MM.1S (cell line): ENCODE measurements around the gene TTLL11.

Experiments
- DNase-seq: peaks from one replicate; pipeline ENCODE4 v3.0.0-alpha.2; 2015
- H2AFZ ChIP-seq: fragments of 300-600 bp; sonication (generic); 2 replicates; pipeline ENCODE4 v1.6.0; 2016; ENCODE audit warnings: antibody characterized with exemption, low read length
- H3F3A ChIP-seq: fragments of 300-600 bp; sonication (generic); 2 replicates; pipeline ENCODE4 v1.6.1; 2016; ENCODE audit warnings: mild to moderate bottlenecking, antibody characterized with exemption, low read length, moderate library complexity, mixed read lengths; ENCODE audit not compliant: insufficient read depth
- H3K27ac ChIP-seq: fragments of 300-600 bp; sonication (generic); 2 replicates; pipeline ENCODE4 v1.5.1; 2016; ENCODE audit warnings: mild to moderate bottlenecking, low read length
- H3K27me3 ChIP-seq: fragments of 300-600 bp; sonication (generic); replicated peaks from 2 replicates; pipeline ENCODE4 v1.6.0; 2016; ENCODE audit warnings: low read length; ENCODE audit not compliant: insufficient read depth
- H3K36me3 ChIP-seq: fragments of 300-600 bp; sonication (generic); replicated peaks from 2 replicates; pipeline ENCODE4 v1.6.1; 2016; ENCODE audit warnings: mild to moderate bottlenecking, low read length, mixed read lengths; ENCODE audit not compliant: insufficient read depth
- H3K4me1 ChIP-seq: fragments of 300-600 bp; sonication (generic); 2 replicates; pipeline ENCODE4 v1.6.1; 2016; ENCODE audit warnings: low read length, mixed read lengths
- H3K4me2 ChIP-seq: fragments of 300-600 bp; sonication (generic); 2 replicates; pipeline ENCODE4 v1.6.0; 2016; ENCODE audit warnings: low read depth, low read length
- H3K4me3 ChIP-seq: fragments of 300-600 bp; sonication (generic); 2 replicates; pipeline ENCODE4 v1.5.1; 2016; ENCODE audit warnings: low read length, mixed read lengths
- H3K79me2 ChIP-seq: fragments of 300-600 bp; sonication (generic); 2 replicates; pipeline ENCODE4 v1.6.1; 2016; ENCODE audit warnings: mixed run types, low read length, mixed read lengths
- H3K9ac ChIP-seq: fragments of 300-600 bp; sonication (generic); 2 replicates; pipeline ENCODE4 v1.6.1; 2016; ENCODE audit warnings: low read length, mixed read lengths
- H3K9me2 ChIP-seq: fragments of 300-600 bp; sonication (generic); replicated peaks from 2 replicates; pipeline ENCODE4 v1.6.1; 2016; ENCODE audit warnings: mild to moderate bottlenecking, low read length, mixed read lengths; ENCODE audit not compliant: insufficient read depth
- H3K9me3 ChIP-seq: fragments of 300-600 bp; sonication (generic); replicated peaks from 2 replicates; pipeline ENCODE4 v1.6.1; 2016; ENCODE audit warnings: mild to moderate bottlenecking, low read length, mixed read lengths; ENCODE audit not compliant: insufficient read depth
- H4K20me1 ChIP-seq: fragments of 300-600 bp; sonication (generic); 2 replicates; pipeline ENCODE4 v1.6.1; 2016; ENCODE audit warnings: mild to moderate bottlenecking, low read length, moderate library complexity, mixed read lengths; ENCODE audit not compliant: insufficient read depth
- EZH2 ChIP-seq: fragments of 300-600 bp; sonication (generic); optimal IDR thresholded peaks from 2 replicates; pipeline ENCODE3; 2017; ENCODE audit warnings: low read depth, mild to moderate bottlenecking, antibody characterized with exemption, low read length, mixed read lengths
- EZH2phosphoT487 ChIP-seq: fragments of 300-600 bp; sonication (generic); IDR thresholded peaks from 2 replicates; pipeline ENCODE4 v1.6.1; 2018; ENCODE audit warnings: antibody characterized with exemption, low read length
- TF ChIP-seq, protein P1 (sequence below): fragments of 300-600 bp; sonication (generic); IDR thresholded peaks from 2 replicates; pipeline ENCODE4 v1.5.1; 2016; ENCODE audit warnings: antibody characterized with exemption, low read length, mixed read lengths

TTLL11 gene

DNA sequence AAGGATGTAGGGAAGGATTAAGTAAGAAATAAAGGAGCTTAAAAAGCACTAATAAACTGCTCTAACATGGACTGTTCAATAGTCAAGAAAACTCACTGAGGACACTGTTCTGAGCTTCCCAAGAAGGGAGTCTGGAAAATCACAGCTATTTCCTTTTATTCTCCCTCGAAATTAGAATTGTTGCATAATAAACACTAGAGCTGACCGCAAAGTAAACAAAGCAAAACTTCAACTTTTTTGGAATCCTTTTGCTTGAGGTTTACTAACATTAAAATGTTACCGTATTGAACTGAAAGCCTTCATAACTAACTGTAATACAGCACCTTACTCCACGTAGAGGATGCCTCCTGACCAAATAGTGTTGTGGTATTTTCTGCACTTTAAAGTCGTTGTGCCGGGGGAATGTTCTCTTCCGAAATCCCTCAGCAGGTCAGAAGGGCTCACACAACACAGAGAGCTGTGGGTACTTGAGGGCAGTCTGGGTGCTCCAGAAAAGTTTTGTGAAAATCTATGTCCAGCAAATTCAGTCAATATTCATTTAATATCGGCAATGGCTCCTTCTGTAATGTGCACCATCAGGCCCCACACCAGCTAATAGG lies 59.2 kb downstream of the TTLL11 start:
- TF ChIP-seq, protein P1, sequence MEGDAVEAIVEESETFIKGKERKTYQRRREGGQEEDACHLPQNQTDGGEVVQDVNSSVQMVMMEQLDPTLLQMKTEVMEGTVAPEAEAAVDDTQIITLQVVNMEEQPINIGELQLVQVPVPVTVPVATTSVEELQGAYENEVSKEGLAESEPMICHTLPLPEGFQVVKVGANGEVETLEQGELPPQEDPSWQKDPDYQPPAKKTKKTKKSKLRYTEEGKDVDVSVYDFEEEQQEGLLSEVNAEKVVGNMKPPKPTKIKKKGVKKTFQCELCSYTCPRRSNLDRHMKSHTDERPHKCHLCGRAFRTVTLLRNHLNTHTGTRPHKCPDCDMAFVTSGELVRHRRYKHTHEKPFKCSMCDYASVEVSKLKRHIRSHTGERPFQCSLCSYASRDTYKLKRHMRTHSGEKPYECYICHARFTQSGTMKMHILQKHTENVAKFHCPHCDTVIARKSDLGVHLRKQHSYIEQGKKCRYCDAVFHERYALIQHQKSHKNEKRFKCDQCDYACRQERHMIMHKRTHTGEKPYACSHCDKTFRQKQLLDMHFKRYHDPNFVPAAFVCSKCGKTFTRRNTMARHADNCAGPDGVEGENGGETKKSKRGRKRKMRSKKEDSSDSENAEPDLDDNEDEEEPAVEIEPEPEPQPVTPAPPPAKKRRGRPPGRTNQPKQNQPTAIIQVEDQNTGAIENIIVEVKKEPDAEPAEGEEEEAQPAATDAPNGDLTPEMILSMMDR: no peak
- TF ChIP-seq EZH2phosphoT487 (no peak), EZH2 (no peak)
- no peaks in the 10 kb centered on the region for H3K79me2 ChIP-seq
- H3K4me3 ChIP-seq: no peak overlapping the region
- H3K27ac ChIP-seq: no peak overlapping the region
- no peaks in the 10 kb centered on the region for H3F3A ChIP-seq
- H2AFZ ChIP-seq: no peak overlapping the region
- H3K27me3 ChIP-seq: no peaks in the 10 kb centered on the region
- H3K9me2 ChIP-seq: no peaks in the 10 kb centered on the region
- no peaks in the 10 kb centered on the region for H3K9me3 ChIP-seq
- DNase-seq: no peak
- H4K20me1 ChIP-seq: no peaks in the 10 kb centered on the region
- no peak overlapping the region for H3K4me2 ChIP-seq
- H3K9ac ChIP-seq: no peak overlapping the region
- no peaks in the 10 kb centered on the region for H3K36me3 ChIP-seq
- no peaks in the 10 kb centered on the region for H3K4me1 ChIP-seq

DNA sequence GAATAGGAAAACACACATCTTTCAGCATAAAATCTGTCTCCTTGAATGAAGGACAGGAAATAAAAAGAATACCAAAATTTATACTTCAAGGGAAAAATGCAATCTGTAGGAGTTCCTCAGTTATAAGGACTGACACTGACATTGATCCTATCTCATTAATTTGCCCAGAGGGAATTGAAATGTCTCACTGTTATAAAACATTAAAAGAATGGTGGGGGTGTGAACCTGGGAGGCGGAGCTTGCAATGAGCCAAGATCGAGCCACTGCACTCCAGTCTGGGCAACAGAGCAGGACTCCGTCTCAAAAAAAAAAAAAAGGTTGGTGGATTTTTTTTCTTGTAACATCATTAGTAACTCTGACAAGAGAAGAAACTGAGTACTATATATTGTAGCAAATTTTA lies 60.8 kb downstream of the TTLL11 start:
- Histone ChIP-seq H3F3A (no peaks in the 10 kb centered on the region), H4K20me1 (no peaks in the 10 kb centered on the region), H3K79me2 (no peaks in the 10 kb centered on the region), H3K4me1 (no peaks in the 10 kb centered on the region), H3K27me3 (no peaks in the 10 kb centered on the region), H3K4me3 (no peak overlapping the region), H3K9ac (no peak overlapping the region), H3K9me3 (no peaks in the 10 kb centered on the region), H3K36me3 (no peaks in the 10 kb centered on the region), H3K9me2 (no peaks in the 10 kb centered on the region), H3K4me2 (no peak overlapping the region), H2AFZ (no peak overlapping the region), H3K27ac (no peak overlapping the region)
- no peak for DNase-seq
- TF ChIP-seq EZH2phosphoT487: no peak
- no peak for TF ChIP-seq EZH2
- TF ChIP-seq, protein P1: no peak

DNA sequence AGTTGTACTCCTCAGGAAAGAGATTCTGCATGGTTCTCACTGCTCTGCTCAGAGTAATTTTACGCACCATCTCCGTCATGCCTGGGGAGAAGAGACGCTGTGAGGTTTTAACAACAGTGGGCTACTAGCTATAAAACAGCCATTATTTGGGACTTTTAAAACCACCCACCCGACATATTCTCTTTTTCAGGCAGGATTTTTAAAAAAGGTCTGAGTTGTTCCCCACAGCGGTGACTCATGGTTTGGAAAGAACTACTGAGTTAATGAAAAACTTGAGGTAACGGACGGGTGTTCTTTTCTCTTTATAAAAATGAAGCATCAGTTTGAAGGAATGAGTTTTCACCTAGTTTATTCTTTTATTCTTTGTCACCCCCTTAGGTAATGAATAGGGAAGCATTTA lies 61.3 kb downstream of the TTLL11 start:
- no peak overlapping the region for H3K27ac ChIP-seq
- no peaks in the 10 kb centered on the region for H3F3A ChIP-seq
- no peak overlapping the region for H2AFZ ChIP-seq
- no peaks in the 10 kb centered on the region for H3K36me3 ChIP-seq
- H3K9me2 ChIP-seq: no peaks in the 10 kb centered on the region
- H3K79me2 ChIP-seq: no peaks in the 10 kb centered on the region
- H3K4me2 ChIP-seq: no peak overlapping the region
- no peak for DNase-seq
- no peak for TF ChIP-seq EZH2phosphoT487
- no peak overlapping the region for H3K9ac ChIP-seq
- no peaks in the 10 kb centered on the region for H3K9me3 ChIP-seq
- no peaks in the 10 kb centered on the region for H3K4me1 ChIP-seq
- no peaks in the 10 kb centered on the region for H4K20me1 ChIP-seq
- H3K4me3 ChIP-seq: no peak overlapping the region
- no peaks in the 10 kb centered on the region for H3K27me3 ChIP-seq

DNA sequence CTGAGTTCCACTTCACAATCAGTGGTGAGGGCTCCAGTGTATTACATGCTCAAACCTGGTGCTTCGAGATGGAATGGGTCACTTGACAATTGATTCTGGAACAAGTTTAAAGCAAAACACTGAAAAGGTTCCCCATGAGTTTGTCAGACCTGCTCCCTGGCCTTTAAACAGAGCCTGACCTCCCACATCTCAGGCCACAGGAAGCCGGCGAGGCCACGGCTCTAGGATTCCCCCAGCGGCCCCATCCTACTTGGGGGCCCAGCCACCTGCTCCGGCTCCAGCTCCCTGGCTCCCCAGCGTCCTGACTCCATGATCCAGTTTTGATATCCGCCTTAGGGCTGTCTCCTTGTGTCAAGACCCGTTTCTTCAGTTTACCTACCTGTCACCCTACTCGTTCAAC lies 62.0 kb downstream of the TTLL11 start:
- no peak overlapping the region for H2AFZ ChIP-seq
- no peaks in the 10 kb centered on the region for H4K20me1 ChIP-seq
- H3K27ac ChIP-seq: no peak overlapping the region
- TF ChIP-seq EZH2phosphoT487 (no peak), EZH2 (no peak)
- TF ChIP-seq, protein P1: no peak
- H3K4me3 ChIP-seq: no peak overlapping the region
- H3F3A ChIP-seq: no peaks in the 10 kb centered on the region
- no peaks in the 10 kb centered on the region for H3K79me2 ChIP-seq
- no peaks in the 10 kb centered on the region for H3K9me3 ChIP-seq
- H3K36me3 ChIP-seq: no peaks in the 10 kb centered on the region
- H3K9ac ChIP-seq: no peak overlapping the region
- H3K4me2 ChIP-seq: no peak overlapping the region
- no peaks in the 10 kb centered on the region for H3K9me2 ChIP-seq
- no peak for DNase-seq
- no peaks in the 10 kb centered on the region for H3K4me1 ChIP-seq
- H3K27me3 ChIP-seq: no peaks in the 10 kb centered on the region
